Cardiac fibroblast (primary cell): ENCODE results near the gene ABLIM1.

Source experiments
- DNase-seq, 2 donors: peaks; one replicate each; pipeline versions ENCODE4 v3.0.0 to v3.0.0-alpha.2; 2010; ENCODE audit warnings: low read depth in 2 of 2
- H3K4me3 ChIP-seq, 2 donors: replicated peaks in 1 of 2; 1 replicate in 1 of 2; 2 replicates in 1 of 2; pipeline ENCODE4 v1.5.1; 2011; ENCODE audit warnings: low read depth in 2 of 2, low read length in 2 of 2, mild to moderate bottlenecking in 2 of 2, moderate library complexity in 1 of 2
- TF ChIP-seq, protein P1 (sequence below): IDR thresholded peaks from one replicate; pipeline ENCODE4 v1.5.1; 2011; ENCODE audit warnings: low read depth, mild to moderate bottlenecking, low read length, inconsistent platforms

ABLIM1 gene

DNA sequence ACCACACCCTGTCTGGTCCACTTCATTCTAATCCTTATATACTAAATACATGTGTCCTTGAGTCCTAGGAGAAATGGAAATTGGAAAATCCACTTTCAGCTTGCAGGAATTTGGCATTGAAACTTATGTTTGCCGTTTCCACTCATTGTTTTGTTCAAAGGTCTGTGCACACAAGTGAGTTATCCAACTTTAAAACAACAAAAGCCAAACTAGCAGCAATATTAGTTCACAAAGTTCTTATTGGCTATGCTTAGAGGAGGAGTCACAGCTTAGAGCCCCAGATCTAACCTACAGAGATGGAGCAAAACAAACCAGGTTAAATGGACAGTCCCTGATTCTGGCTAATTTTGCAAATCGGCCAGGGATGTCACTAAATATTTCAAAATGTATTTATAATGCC, 209.2 kb downstream of the ABLIM1 start:
- no peak overlapping the region for H3K4me3 ChIP-seq
- TF ChIP-seq, protein P1, sequence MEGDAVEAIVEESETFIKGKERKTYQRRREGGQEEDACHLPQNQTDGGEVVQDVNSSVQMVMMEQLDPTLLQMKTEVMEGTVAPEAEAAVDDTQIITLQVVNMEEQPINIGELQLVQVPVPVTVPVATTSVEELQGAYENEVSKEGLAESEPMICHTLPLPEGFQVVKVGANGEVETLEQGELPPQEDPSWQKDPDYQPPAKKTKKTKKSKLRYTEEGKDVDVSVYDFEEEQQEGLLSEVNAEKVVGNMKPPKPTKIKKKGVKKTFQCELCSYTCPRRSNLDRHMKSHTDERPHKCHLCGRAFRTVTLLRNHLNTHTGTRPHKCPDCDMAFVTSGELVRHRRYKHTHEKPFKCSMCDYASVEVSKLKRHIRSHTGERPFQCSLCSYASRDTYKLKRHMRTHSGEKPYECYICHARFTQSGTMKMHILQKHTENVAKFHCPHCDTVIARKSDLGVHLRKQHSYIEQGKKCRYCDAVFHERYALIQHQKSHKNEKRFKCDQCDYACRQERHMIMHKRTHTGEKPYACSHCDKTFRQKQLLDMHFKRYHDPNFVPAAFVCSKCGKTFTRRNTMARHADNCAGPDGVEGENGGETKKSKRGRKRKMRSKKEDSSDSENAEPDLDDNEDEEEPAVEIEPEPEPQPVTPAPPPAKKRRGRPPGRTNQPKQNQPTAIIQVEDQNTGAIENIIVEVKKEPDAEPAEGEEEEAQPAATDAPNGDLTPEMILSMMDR: no peak
- DNase-seq: no peak

DNA sequence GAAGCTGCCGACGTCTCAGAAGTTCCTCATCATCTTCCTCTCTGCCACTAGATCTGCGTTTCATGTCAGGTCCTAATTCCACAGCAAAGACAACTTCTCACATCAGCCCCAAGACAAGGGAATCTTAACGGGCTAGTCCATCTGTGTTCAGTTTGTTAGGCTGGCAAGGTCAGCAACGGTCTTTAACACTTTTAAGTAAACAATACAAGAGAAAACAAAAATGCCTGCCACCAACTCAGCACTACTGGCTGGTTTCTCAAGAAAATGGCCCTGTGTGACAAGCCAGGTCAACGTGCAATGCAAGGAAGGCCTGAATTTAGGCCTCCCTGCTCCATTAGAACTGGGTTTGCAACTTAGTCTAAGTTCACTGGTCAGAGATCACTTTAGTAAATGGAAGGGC, 212.7 kb downstream of the ABLIM1 start:
- TF ChIP-seq, protein P1: no peak
- no peak overlapping the region for H3K4me3 ChIP-seq
- DNase-seq: no peak

DNA sequence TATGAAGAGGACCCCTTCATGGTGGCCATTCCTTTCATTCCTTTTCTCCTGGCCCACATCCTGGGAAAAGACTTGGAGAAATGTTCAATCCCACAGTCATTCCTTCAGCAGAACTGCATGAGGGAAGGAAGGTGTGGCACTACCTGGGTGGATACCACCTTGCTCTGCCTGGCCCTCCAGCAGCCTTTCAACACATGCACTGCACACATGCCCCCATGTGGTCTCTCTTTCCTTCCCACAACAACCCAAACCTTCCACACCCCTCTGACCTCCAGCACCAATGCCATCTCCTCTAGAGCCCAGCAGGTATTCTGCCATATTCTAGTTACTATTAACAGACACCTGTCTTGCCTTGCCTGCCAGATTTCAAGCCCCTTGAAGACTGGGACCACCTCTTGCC, 213.3 kb downstream of the ABLIM1 start:
- TF ChIP-seq, protein P1: no peak
- no peak for DNase-seq
- H3K4me3 ChIP-seq: no peak overlapping the region

DNA sequence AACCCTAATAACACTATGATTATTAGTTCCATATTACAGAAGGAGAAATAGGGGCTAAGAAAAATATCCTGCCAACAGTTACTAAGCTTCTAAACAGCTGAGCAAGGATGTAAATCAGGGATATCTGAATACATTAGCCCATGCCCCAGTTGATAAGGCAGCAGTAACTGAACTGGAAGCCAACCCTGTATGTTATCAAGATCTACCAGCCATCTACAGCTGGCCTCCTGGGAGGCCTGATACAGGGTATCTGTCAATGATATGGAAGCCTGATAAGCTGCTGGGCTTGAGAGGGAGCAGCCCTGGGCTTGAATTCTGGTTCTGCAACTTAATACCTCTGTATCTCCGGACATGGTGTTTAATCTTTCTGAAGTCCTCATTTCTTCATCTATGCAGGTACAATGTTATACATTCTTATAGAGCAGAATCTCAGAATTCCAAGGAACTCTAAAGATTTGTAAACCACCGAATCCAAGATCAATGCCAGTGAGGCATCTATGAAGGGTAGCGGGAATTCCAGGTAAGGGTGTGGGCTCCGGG, 215.9 kb downstream of the ABLIM1 start:
- no peak overlapping the region for H3K4me3 ChIP-seq
- no peak for DNase-seq
- TF ChIP-seq, protein P1: no peak

DNA sequence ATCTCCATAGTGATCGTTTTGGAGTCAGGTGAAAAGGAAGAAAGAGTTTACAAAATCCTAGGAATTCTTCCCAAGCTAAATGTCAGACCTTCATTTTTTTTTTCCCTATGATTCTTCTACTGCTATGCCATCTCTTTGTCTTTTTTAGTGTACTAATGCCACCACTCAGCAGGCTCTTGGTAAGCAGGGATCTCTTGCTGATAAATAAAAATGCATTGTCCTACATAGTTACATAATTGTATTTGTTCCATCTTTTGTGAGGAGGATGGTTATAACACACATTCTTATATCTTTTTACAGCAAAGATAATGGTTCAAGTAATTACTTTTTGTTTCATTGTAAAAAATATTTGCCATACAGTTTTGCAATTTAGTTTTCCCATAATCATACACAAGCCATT, 217.0 kb downstream of the ABLIM1 start:
- TF ChIP-seq, protein P1: no peak
- no peak overlapping the region for H3K4me3 ChIP-seq

DNA sequence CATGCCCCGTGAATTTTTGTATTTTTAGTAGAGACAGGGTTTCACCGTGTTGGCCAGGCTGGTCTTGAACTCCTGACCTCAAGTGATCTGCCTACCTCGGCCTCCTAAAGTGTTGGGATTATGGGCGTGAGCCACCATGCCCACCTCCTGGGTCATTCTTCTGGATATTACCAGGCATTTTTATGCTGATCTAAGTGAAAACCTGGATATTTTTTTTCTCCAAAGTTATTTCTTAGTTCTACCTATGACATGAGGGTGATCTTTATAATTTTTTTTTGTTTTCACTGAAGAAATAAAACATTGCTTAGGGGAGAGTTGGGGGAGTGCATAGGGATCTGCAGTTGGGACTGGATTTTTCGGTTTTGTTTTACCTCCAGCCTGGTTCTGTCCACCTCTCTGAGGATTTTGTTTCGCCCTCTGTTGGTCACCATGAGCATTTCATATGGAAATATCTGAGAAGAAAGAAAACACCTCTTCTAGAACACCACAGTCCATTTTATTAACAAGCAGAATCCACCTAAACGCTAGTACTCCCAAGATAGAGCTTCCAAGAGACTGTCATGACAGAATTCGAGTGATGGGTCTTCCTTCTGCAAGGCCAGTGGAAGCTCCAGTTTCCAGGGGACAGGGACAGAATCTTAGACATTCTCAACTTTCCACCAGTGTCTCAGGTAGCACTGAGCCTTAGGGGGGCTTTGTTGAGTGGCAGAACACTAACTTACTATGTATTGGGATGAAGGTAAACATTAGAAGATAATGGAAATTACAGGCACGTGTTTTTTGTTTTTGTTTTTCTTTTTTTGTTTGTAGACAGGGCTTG, 220.4 kb downstream of the ABLIM1 start:
- no peak overlapping the region for H3K4me3 ChIP-seq
- peak; percentile 41 to 46 for DNase-seq
- TF ChIP-seq, protein P1: peak; percentile 60

More for the DNA sequence above, 217.0 kb downstream of the ABLIM1 start:
- DNase-seq: no peak
